Epithelial cell of proximal tubule (primary cell): ENCODE measurements around the gene BLMH. TPM values are rescaled to one million over a fixed set of nuclear protein-coding genes. Genes with fewer than 3 reads are reported as not detected.

ENCODE experiments used
- DNase-seq: peaks from one replicate; pipeline ENCODE4 v3.0.0-alpha.2; 2011; ENCODE audit warnings: low read depth
- H3K4me3 ChIP-seq: 2 replicates; pipeline ENCODE4 v1.5.1; 2011; ENCODE audit warnings: low read depth, mild to moderate bottlenecking, low read length
- total RNA-seq: library from RNA; depleted of rRNA; stranded (reverse); fragments of >200 nt; gene quantifications from 2 replicates; pipeline ENCODE4 v1.2.3, GENCODE V29; 2015
- TF ChIP-seq, protein P1 (sequence below): conservative IDR thresholded peaks from 2 replicates; pipeline ENCODE4 v1.5.1; 2012; ENCODE audit warnings: low read depth, mild to moderate bottlenecking, low read length

BLMH gene
- total RNA-seq, 1 donor from 2014 or later = 16.8 TPM

DNA sequence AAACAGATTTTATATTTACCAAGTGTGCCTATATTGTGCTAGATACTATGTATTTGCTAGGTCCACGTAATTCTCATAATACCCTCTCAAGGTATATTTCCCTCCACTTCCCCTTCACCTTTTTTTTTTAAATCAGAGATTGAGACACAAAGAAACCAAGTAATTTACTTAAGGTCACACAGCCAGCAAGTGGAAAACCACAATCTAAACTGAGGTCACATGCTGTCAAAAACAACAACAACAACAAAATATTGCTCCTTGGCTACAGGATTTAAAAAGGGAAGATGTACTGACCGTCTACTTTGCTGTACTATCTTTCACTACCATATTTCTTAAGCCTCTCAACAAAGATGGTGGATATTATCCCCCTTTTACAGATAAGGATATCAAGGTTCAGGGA lies 15.8 kb downstream of the BLMH start:
- H3K4me3 ChIP-seq = no peak overlapping the region
- TF ChIP-seq, protein P1, sequence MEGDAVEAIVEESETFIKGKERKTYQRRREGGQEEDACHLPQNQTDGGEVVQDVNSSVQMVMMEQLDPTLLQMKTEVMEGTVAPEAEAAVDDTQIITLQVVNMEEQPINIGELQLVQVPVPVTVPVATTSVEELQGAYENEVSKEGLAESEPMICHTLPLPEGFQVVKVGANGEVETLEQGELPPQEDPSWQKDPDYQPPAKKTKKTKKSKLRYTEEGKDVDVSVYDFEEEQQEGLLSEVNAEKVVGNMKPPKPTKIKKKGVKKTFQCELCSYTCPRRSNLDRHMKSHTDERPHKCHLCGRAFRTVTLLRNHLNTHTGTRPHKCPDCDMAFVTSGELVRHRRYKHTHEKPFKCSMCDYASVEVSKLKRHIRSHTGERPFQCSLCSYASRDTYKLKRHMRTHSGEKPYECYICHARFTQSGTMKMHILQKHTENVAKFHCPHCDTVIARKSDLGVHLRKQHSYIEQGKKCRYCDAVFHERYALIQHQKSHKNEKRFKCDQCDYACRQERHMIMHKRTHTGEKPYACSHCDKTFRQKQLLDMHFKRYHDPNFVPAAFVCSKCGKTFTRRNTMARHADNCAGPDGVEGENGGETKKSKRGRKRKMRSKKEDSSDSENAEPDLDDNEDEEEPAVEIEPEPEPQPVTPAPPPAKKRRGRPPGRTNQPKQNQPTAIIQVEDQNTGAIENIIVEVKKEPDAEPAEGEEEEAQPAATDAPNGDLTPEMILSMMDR = no peak
- no peak for DNase-seq

DNA sequence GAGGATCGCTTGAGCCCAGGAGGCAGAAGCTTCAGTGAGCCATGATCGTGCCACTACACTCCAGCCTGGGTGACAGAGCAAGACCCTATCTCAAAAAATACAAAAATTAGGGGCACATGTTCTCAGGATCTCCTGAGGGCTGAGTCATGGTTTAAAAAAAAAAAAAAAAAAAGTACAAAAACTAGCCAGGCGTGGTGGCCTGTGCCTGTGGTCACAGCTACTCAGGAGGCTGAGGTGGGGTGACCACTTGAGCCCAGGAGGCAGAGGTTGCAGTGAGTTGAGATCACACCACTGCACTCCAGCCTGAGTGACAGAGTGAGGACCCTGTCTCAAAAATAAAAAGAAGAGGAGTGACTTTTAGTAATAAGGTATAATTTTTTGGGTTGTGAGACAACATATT lies 16.9 kb downstream of the BLMH start:
- DNase-seq = peak; percentile 31
- no peak overlapping the region for H3K4me3 ChIP-seq
- TF ChIP-seq, protein P1 = no peak

DNA sequence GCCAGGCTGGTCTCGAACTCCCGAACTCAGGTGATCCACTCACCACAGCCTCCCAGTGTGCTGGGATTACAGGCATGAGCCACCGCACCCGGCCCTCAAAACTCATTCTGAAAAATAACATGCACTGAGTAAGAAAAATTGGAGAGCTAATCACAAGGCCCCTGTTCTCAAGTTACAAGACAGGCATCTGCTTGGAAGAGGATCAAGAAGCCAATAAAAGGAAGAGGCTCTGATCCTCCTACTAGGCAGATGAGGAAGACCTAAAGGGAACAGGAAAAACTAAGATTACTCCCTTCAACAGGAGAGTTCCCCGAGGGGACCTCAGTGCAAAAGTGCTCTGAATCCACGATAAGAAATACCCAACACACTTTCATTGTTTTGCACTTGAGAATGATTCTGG lies 18.4 kb downstream of the BLMH start:
- no peak for DNase-seq
- TF ChIP-seq, protein P1 = no peak

DNA sequence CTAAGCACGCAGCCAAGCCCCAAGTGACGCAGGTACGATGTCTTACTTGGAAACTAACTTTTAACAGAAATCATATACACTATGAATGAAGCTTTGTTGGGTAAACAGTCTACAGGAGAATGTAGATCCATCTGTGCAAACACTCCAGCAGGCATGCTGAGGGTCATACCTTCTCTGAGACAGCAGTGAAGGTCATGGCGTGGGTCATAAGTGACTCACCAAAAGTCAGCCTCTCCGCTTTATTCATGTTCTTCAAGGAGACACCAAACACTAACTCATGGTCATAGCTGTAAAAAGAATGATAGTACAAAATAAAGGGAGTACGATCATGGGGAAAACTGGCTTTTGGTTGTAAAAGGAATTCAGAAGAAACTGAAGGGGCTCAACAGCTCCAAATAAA lies 20.6 kb downstream of the BLMH start:
- TF ChIP-seq, protein P1 = no peak
- H3K4me3 ChIP-seq = no peak overlapping the region
- no peak for DNase-seq

More for the DNA sequence above, 18.4 kb downstream of the BLMH start:
- no peak overlapping the region for H3K4me3 ChIP-seq

DNA sequence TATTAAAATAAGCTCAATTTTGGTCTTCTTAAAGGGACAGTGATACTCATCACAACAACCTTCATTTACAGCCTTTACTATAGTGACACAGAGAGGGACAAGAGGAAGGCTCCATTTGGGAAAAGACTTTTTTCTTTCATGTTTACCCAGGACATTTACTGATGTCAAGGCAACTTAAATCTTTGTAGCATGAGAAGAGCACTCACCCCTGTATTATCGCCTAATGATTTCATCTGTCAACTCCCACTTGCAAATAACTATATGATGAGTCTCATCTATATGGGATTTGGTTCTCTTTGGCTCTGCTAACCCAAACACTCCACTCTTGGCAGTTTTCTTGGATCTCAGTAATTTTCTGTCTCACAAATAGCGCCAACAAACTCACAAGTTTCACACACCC lies 24.1 kb downstream of the BLMH start:
- H3K4me3 ChIP-seq = no peak overlapping the region
- TF ChIP-seq, protein P1 = no peak
- DNase-seq = no peak

DNA sequence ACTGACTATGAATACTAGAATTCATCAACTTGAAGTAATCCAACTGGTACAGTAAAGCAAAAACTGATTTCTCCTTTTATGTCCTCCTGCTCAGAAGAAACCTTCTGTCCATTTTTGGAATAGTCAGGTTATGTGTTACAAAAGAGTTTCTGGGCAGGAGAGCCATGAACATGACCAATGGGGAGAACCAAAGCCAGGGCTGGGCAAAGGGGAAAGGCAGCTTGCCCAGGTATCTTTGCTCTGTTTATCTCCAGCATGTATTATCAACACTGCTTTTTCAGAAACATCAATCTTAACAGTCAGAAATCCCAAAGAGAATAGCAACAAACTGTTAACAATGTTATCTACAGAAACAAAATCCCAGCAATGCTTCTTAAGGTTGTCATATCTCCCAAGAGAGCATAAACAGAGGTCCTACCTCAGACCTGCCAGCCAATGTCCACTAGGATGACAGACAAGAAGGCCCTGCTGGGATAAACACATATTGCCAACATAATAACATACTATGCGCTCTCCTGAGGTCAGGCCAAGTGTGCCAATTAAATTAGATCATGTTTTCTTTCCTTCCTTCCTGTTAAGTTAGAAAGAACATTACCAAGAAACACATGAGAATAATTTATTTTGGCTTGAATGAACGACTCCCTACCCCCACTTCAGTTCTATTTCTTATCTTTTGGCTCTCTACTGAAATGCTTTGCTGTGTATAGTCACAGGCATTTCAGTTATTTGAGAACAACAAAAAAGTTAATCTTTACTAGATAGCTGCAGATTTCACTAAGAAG lies 28.0 kb downstream of the BLMH start:
- TF ChIP-seq, protein P1 = no peak
- H3K4me3 ChIP-seq = no peak overlapping the region
- peak; percentile 52 for DNase-seq
